ENCODE measurements around the gene PDZD4. TPM values are rescaled to one million over a fixed set of nuclear protein-coding genes. Genes with fewer than 3 reads are reported as not detected.

The PDZD4 gene
- total RNA-seq, 1 experiment from 2014 or later = 1.8 TPM

DNA sequence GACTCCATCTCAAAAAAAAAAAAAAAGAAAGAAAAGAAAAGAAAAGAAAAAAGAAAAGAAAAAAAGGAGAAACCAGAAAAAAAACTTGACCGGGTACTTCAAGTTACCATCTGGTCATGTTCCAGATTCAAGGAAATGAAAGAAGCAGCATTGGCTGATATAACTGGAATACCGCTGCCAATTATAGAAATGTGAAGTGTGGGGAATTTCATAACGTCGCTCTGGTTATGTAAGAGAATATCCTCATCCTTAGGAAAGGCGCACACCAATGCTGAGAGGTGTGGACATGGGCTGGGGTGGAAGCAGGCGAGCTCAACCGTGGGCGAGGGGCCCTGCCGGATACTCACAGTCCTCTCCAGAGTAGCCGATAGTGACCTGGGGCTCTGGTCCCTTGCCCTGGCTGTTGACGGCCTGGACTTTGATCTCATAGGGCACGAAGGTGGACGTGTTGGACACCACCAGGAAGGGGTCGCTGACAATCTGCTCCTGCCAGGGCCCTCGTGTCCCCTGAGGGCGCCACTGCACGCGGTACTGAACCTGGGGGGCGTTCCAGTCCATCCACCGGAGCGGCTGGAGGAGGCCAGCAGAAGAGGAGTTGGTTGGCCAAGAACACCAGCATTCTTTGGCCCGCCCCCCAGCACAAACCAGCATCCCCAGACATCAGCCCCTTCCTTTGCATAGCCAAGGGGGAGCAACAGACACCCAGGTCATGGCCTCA is 36.1 kb upstream of the PDZD4 start:
- TF ChIP-seq, protein P1, sequence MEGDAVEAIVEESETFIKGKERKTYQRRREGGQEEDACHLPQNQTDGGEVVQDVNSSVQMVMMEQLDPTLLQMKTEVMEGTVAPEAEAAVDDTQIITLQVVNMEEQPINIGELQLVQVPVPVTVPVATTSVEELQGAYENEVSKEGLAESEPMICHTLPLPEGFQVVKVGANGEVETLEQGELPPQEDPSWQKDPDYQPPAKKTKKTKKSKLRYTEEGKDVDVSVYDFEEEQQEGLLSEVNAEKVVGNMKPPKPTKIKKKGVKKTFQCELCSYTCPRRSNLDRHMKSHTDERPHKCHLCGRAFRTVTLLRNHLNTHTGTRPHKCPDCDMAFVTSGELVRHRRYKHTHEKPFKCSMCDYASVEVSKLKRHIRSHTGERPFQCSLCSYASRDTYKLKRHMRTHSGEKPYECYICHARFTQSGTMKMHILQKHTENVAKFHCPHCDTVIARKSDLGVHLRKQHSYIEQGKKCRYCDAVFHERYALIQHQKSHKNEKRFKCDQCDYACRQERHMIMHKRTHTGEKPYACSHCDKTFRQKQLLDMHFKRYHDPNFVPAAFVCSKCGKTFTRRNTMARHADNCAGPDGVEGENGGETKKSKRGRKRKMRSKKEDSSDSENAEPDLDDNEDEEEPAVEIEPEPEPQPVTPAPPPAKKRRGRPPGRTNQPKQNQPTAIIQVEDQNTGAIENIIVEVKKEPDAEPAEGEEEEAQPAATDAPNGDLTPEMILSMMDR (IDR thresholded peaks at IDR 0.05; ENCODE audit: insufficient read depth in 1 of 2, low read depth in 1 of 2, low read length in 1 of 2, severe bottlenecking in 1 of 2, unreplicated experiment in 1 of 2) = no peak
- no peaks in the 10 kb centered on the region for H3K36me3 ChIP-seq (ENCODE audit: control insufficient read depth, insufficient read depth, low read length)
- no peaks in the 10 kb centered on the region for H3K4me1 Mint-ChIP-seq (ENCODE audit: low read depth, unreplicated experiment)
- no peaks in the 10 kb centered on the region for H3K27me3 ChIP-seq (replicated peaks; ENCODE audit: control insufficient read depth, insufficient read depth, low read length)
- H3K9me3 ChIP-seq = no peaks in the 10 kb centered on the region
- CTCF ChIA-PET = no interaction called here
- POLR2A ChIA-PET = no interaction called here
- no peak overlapping the region for H3K4me3 ChIP-seq (ENCODE audit: low read depth, low read length)
- H3K4me1 ChIP-seq = no peaks in the 10 kb centered on the region
- BruUV-seq (replicated peaks) = no TSS peak
- no peak overlapping the region for H3K27ac Mint-ChIP-seq (ENCODE audit: unreplicated experiment)
- no peak overlapping the region for H3K4me3 Mint-ChIP-seq (ENCODE audit: unreplicated experiment)
- no peaks in the 10 kb centered on the region for H3K9me3 Mint-ChIP-seq (ENCODE audit: unreplicated experiment)
- no peak for DNase-seq
- no peaks in the 10 kb centered on the region for H3K36me3 Mint-ChIP-seq (ENCODE audit: insufficient read depth, unreplicated experiment)
- H3K27me3 Mint-ChIP-seq (ENCODE audit: insufficient read depth, unreplicated experiment) = no peaks in the 10 kb centered on the region
- intact Hi-C loops (cut with micrococcal nuclease; ENCODE audit: unreplicated experiment) = no loop called here

DNA sequence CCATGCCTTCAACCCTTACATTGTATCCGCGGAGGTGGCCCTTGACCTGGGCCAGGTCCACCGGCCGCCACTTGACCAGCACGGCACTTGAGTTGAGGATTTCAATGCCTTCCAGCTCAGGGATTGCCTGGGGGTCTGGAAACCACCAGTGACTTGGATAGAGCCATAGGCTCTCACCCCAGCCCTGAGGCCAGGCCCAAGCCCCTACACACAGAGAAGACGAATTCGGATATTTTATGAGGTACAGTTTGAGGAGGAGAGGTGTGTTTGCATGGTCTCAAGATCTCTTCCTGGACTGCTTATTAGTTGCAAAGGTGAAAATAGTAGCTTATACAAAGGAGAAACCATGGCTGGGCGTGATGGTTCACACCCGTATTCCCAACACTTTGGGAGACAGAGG is 35.3 kb upstream of the PDZD4 start:
- ChIA-PET CTCF (no interaction called here), POLR2A (no interaction called here)
- TF ChIP-seq, protein P1 (IDR thresholded peaks at IDR 0.05; ENCODE audit: insufficient read depth in 1 of 2, low read depth in 1 of 2, low read length in 1 of 2, severe bottlenecking in 1 of 2, unreplicated experiment in 1 of 2) = no peak
- Mint-ChIP-seq H3K4me3 (ENCODE audit: unreplicated experiment) (no peak overlapping the region), H3K4me1 (ENCODE audit: low read depth, unreplicated experiment) (no peaks in the 10 kb centered on the region), H3K27me3 (ENCODE audit: insufficient read depth, unreplicated experiment) (peaks cover 1% of the 10 kb centered on the region), H3K27ac (ENCODE audit: unreplicated experiment) (no peak overlapping the region), H3K36me3 (ENCODE audit: insufficient read depth, unreplicated experiment) (no peaks in the 10 kb centered on the region), H3K9me3 (ENCODE audit: unreplicated experiment) (no peaks in the 10 kb centered on the region)
- no TSS peak for BruUV-seq (replicated peaks)
- Histone ChIP-seq H3K36me3 (ENCODE audit: control insufficient read depth, insufficient read depth, low read length) (no peaks in the 10 kb centered on the region), H3K4me1 (no peaks in the 10 kb centered on the region), H3K4me3 (ENCODE audit: low read depth, low read length) (no peak overlapping the region), H3K9me3 (no peaks in the 10 kb centered on the region), H3K27me3 (replicated peaks; ENCODE audit: control insufficient read depth, insufficient read depth, low read length) (no peaks in the 10 kb centered on the region)
- intact Hi-C loops (cut with micrococcal nuclease; ENCODE audit: unreplicated experiment) = no loop called here
- DNase-seq = no peak

DNA sequence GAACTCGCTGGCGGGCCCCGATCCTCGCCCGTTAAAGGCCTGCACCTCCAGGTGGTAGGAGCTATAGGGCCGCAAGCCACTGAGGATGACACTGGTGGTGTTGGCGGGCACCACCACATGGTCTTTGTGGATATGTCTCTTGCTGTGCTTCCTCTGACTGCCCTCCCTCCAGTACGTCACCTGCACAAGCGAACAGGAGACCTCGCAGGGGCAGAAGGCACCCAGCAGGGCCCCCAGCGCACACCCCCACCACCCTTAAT is 34.9 kb upstream of the PDZD4 start:
- no TSS peak for BruUV-seq (replicated peaks)
- Mint-ChIP-seq H3K9me3 (ENCODE audit: unreplicated experiment) (no peaks in the 10 kb centered on the region), H3K27ac (ENCODE audit: unreplicated experiment) (no peak overlapping the region), H3K27me3 (ENCODE audit: insufficient read depth, unreplicated experiment) (peaks cover 6% of the 10 kb centered on the region), H3K4me1 (ENCODE audit: low read depth, unreplicated experiment) (no peaks in the 10 kb centered on the region), H3K4me3 (ENCODE audit: unreplicated experiment) (no peak overlapping the region), H3K36me3 (ENCODE audit: insufficient read depth, unreplicated experiment) (no peaks in the 10 kb centered on the region)
- H3K27me3 ChIP-seq (replicated peaks; ENCODE audit: control insufficient read depth, insufficient read depth, low read length) = no peaks in the 10 kb centered on the region
- CTCF ChIA-PET = no interaction called here
- TF ChIP-seq, protein P1 (IDR thresholded peaks at IDR 0.05; ENCODE audit: insufficient read depth in 1 of 2, low read depth in 1 of 2, low read length in 1 of 2, severe bottlenecking in 1 of 2, unreplicated experiment in 1 of 2) = no peak
- H3K36me3 ChIP-seq (ENCODE audit: control insufficient read depth, insufficient read depth, low read length) = no peaks in the 10 kb centered on the region
- POLR2A ChIA-PET = no interaction called here
- H3K4me3 ChIP-seq (ENCODE audit: low read depth, low read length) = no peak overlapping the region
- no peak for DNase-seq
- intact Hi-C loops (cut with micrococcal nuclease; ENCODE audit: unreplicated experiment) = no loop called here
- H3K4me1 ChIP-seq = no peaks in the 10 kb centered on the region
- no peaks in the 10 kb centered on the region for H3K9me3 ChIP-seq

Data from Caco-2 (cell line).